Trophoblast cell (in vitro differentiated cells and primary cell): Measurements from ENCODE around the gene ZNF827.

ENCODE experiments used
- DNase-seq, 2 donors: peaks; one replicate each; pipeline ENCODE4 v3.0.0-alpha.2; 2016
- H2AFZ ChIP-seq: 2 replicates; pipeline ENCODE4 v1.6.1; 2013; ENCODE audit warnings: low read length, moderate library complexity, mild to moderate bottlenecking; ENCODE audit not compliant: insufficient read depth, poor library complexity
- H2AK5ac ChIP-seq: 2 replicates; pipeline ENCODE4 v1.6.1; 2013; ENCODE audit warnings: mild to moderate bottlenecking, low read length
- H2BK120ac ChIP-seq: 2 replicates; pipeline ENCODE4 v1.6.1; 2013; ENCODE audit warnings: low read length, mild to moderate bottlenecking, moderate library complexity; ENCODE audit not compliant: insufficient read depth, poor library complexity
- H2BK12ac ChIP-seq: 2 replicates; pipeline ENCODE4 v1.6.1; 2013; ENCODE audit warnings: mild to moderate bottlenecking, low read length, moderate library complexity
- H2BK5ac ChIP-seq: 2 replicates; pipeline ENCODE4 v1.6.1; 2013; ENCODE audit warnings: low read length, low read depth, moderate library complexity, mild to moderate bottlenecking; ENCODE audit not compliant: poor library complexity
- H3K14ac ChIP-seq: 2 replicates; pipeline ENCODE4 v1.6.1; 2013; ENCODE audit warnings: mild to moderate bottlenecking, low read length
- H3K18ac ChIP-seq: 2 replicates; pipeline ENCODE4 v1.6.1; 2013; ENCODE audit warnings: mild to moderate bottlenecking, low read length
- H3K23ac ChIP-seq: 2 replicates; pipeline ENCODE4 v1.6.1; 2013; ENCODE audit warnings: low read length
- H3K27ac ChIP-seq: 2 replicates; pipeline ENCODE4 v1.5.1; 2013; ENCODE audit warnings: low read depth, mild to moderate bottlenecking, inconsistent platforms, low read length, moderate library complexity
- H3K27me3 ChIP-seq: 2 replicates; pipeline ENCODE4 v1.6.1; 2013; ENCODE audit warnings: inconsistent platforms, mild to moderate bottlenecking, low read length, moderate library complexity; ENCODE audit not compliant: insufficient read depth
- H3K36me3 ChIP-seq, 2 experiments: 1 replicate in 1 of 2; 2 replicates in 1 of 2; pipeline ENCODE4 v1.6.1; 2013; ENCODE audit warnings: low read length in 2 of 2, mild to moderate bottlenecking in 2 of 2, moderate library complexity in 1 of 2; ENCODE audit not compliant: insufficient read depth in 2 of 2, control insufficient read depth in 1 of 2
- H3K4ac ChIP-seq: 2 replicates; pipeline ENCODE4 v1.6.1; 2013; ENCODE audit warnings: low read depth, mild to moderate bottlenecking, low read length, moderate library complexity
- H3K4me1 ChIP-seq, 2 experiments: 1 replicate in 1 of 2; 2 replicates in 1 of 2; pipeline ENCODE4 v1.6.1; 2013; ENCODE audit warnings: low read length in 2 of 2, mild to moderate bottlenecking in 2 of 2, moderate library complexity in 1 of 2; ENCODE audit not compliant: insufficient read depth in 2 of 2, control insufficient read depth in 1 of 2
- H3K4me2 ChIP-seq: 2 replicates; pipeline ENCODE4 v1.6.1; 2013; ENCODE audit warnings: inconsistent platforms, mild to moderate bottlenecking, low read length, moderate library complexity
- H3K4me3 ChIP-seq: 2 replicates; pipeline ENCODE4 v1.5.1; 2013; ENCODE audit warnings: mild to moderate bottlenecking, low read depth, low read length, inconsistent platforms
- H3K79me1 ChIP-seq: one replicate; pipeline ENCODE4 v1.6.1; 2013; ENCODE audit warnings: low read length
- H3K79me2 ChIP-seq: 2 replicates; pipeline ENCODE4 v1.6.1; 2013; ENCODE audit warnings: low read length, mild to moderate bottlenecking; ENCODE audit not compliant: control insufficient read depth, insufficient read depth, poor library complexity
- H3K9ac ChIP-seq: 2 replicates; pipeline ENCODE4 v1.6.1; 2013; ENCODE audit warnings: mild to moderate bottlenecking, low read length
- H3K9me3 ChIP-seq: 2 replicates; pipeline ENCODE4 v1.6.1; 2013; ENCODE audit warnings: low read depth, mild to moderate bottlenecking, control low read depth, inconsistent platforms, low read length; ENCODE audit not compliant: insufficient read depth
- H4K12ac ChIP-seq: 2 replicates; pipeline ENCODE4 v1.6.1; 2013; ENCODE audit warnings: low read depth, mild to moderate bottlenecking, low read length, moderate library complexity
- H4K8ac ChIP-seq: 2 replicates; pipeline ENCODE4 v1.6.1; 2013; ENCODE audit warnings: low read depth, mild to moderate bottlenecking, low read length, moderate library complexity
- H4K91ac ChIP-seq: one replicate; pipeline ENCODE4 v1.6.1; 2013; ENCODE audit warnings: low read depth, mild to moderate bottlenecking, low read length, moderate library complexity
- WGBS: extraction: QIAGEN DNeasy Blood & Tissue Kit; methylation state at CpG from one replicate; pipeline ENCODE4 v1.1.7; 2013; ENCODE audit warnings: missing lambda C conversion rate; ENCODE audit not compliant: insufficient read length, insufficient coverage; ENCODE audit errors: extremely low coverage; 5-methylcytosine and 5-hydroxymethylcytosine counted together

ZNF827 gene

GRCh38 chr4:145719752-145720624, 218.6 kb downstream of the ZNF827 start:
- Histone ChIP-seq H2BK12ac (peak overlapping the region; percentile 35), H4K91ac (peak overlapping the region; percentile 34), H4K8ac (no peak overlapping the region), H2AK5ac (no peak overlapping the region), H3K36me3 (no peaks in the 10 kb centered on the region), H3K4me1 (no peaks in the 10 kb centered on the region), H2BK120ac (no peak overlapping the region), H3K18ac (no peak overlapping the region), H3K4me3 (no peak overlapping the region), H3K9me3 (no peaks in the 10 kb centered on the region), H3K4me2 (no peak overlapping the region), H2BK5ac (no peak overlapping the region), H3K79me1 (no peaks in the 10 kb centered on the region), H2AFZ (no peak overlapping the region), H4K12ac (peak overlapping the region; percentile 22), H3K27me3 (no peaks in the 10 kb centered on the region), H3K79me2 (no peaks in the 10 kb centered on the region), H3K23ac (no peak overlapping the region), H3K27ac (no peak overlapping the region), H3K14ac (no peak overlapping the region), H3K4ac (no peak overlapping the region), H3K9ac (no peak overlapping the region)
- no peak for DNase-seq
- WGBS = no CpG with 5 or more reads among the region's 10 CpGs

GRCh38 chr4:145716661-145717200, 221.9 kb downstream of the ZNF827 start:
- no peak for DNase-seq
- no peak overlapping the region for H3K18ac ChIP-seq

GRCh38 chr4:145716200-145716599, 222.4 kb downstream of the ZNF827 start:
- Histone ChIP-seq H3K4ac (no peak overlapping the region), H3K4me1 (no peaks in the 10 kb centered on the region), H2AK5ac (no peak overlapping the region), H3K4me2 (no peak overlapping the region), H3K9ac (no peak overlapping the region), H4K91ac (no peak overlapping the region), H3K4me3 (no peak overlapping the region), H3K18ac (no peak overlapping the region), H4K8ac (no peak overlapping the region), H3K36me3 (no peaks in the 10 kb centered on the region), H3K9me3 (no peaks in the 10 kb centered on the region), H2AFZ (no peak overlapping the region), H3K27ac (no peak overlapping the region), H3K23ac (no peak overlapping the region), H4K12ac (no peak overlapping the region), H2BK12ac (no peak overlapping the region), H3K79me1 (no peaks in the 10 kb centered on the region), H2BK120ac (no peak overlapping the region), H3K14ac (no peak overlapping the region), H3K79me2 (no peaks in the 10 kb centered on the region), H3K27me3 (no peaks in the 10 kb centered on the region), H2BK5ac (no peak overlapping the region)
- no peak for DNase-seq
- no CpG with 5 or more reads among the region's 3 CpGs for WGBS

More at GRCh38 chr4:145716661-145717200, 221.9 kb downstream of the ZNF827 start:
- Histone ChIP-seq H2AK5ac (no peak overlapping the region), H4K12ac (no peak overlapping the region), H3K27ac (no peak overlapping the region), H3K9ac (no peak overlapping the region), H3K23ac (no peak overlapping the region), H3K36me3 (no peaks in the 10 kb centered on the region), H2BK5ac (no peak overlapping the region), H3K4me3 (no peak overlapping the region), H3K79me2 (no peaks in the 10 kb centered on the region), H4K8ac (no peak overlapping the region), H3K4ac (no peak overlapping the region), H3K4me1 (no peaks in the 10 kb centered on the region), H4K91ac (no peak overlapping the region), H3K79me1 (no peaks in the 10 kb centered on the region), H3K4me2 (no peak overlapping the region), H2BK120ac (no peak overlapping the region), H3K27me3 (no peaks in the 10 kb centered on the region), H3K9me3 (no peaks in the 10 kb centered on the region), H2AFZ (no peak overlapping the region), H2BK12ac (no peak overlapping the region), H3K14ac (no peak overlapping the region)
- WGBS = no CpG with 5 or more reads among the region's 1 CpG

GRCh38 chr4:145709843-145710242, 228.8 kb downstream of the ZNF827 start:
- peak; percentile 63 to 85 for DNase-seq
- no peak overlapping the region for H3K9ac ChIP-seq
- H3K4me3 ChIP-seq = no peak overlapping the region
- H3K14ac ChIP-seq = no peak overlapping the region
- H3K36me3 ChIP-seq = no peaks in the 10 kb centered on the region
- no peak overlapping the region for H3K4ac ChIP-seq
- H2AFZ ChIP-seq = no peak overlapping the region
- H3K4me2 ChIP-seq = no peak overlapping the region
- H3K27ac ChIP-seq = no peak overlapping the region
- H2BK12ac ChIP-seq = no peak overlapping the region
- no peak overlapping the region for H4K12ac ChIP-seq
- H2AK5ac ChIP-seq = no peak overlapping the region
- no peak overlapping the region for H2BK120ac ChIP-seq
- WGBS = no CpG with 5 or more reads among the region's 3 CpGs
- no peak overlapping the region for H4K91ac ChIP-seq
- peaks cover 7 to 12% of the 10 kb centered on the region in 2 experiments for H3K4me1 ChIP-seq
- H3K18ac ChIP-seq = no peak overlapping the region
- H3K79me1 ChIP-seq = peaks cover 3% of the 10 kb centered on the region
- no peaks in the 10 kb centered on the region for H3K9me3 ChIP-seq
- H3K27me3 ChIP-seq = no peaks in the 10 kb centered on the region
- H3K23ac ChIP-seq = no peak overlapping the region
- H3K79me2 ChIP-seq = peaks cover 3% of the 10 kb centered on the region
- H4K8ac ChIP-seq = no peak overlapping the region
- H2BK5ac ChIP-seq = no peak overlapping the region
